GM19463 (cell line): ENCODE results near the gene DCAF17.
"Not testable (repeated sequence)": the region's sequence is repeated elsewhere in the genome, so short reads cannot be mapped to it uniquely, and the experiment has no call there.

ENCODE experiments used
- ATAC-seq: cut with Tn5 transposase; IDR thresholded peaks from one replicate; pipeline ENCODE4 v1.9.1; 2021; ENCODE audit warnings: mild to moderate bottlenecking, moderate library complexity; ENCODE audit not compliant: unreplicated experiment

DCAF17 gene

GRCh38 chr2:171447675-171448074 lies 13.6 kb downstream of the DCAF17 start:
- no peak for ATAC-seq

- no peak for ATAC-seq
Observed at GRCh38 chr2:171451074-171451473, 17.0 kb downstream of the DCAF17 start.

GRCh38 chr2:171452773-171453172 lies 18.7 kb downstream of the DCAF17 start:
- ATAC-seq = no peak

- no peak for ATAC-seq
Observed at GRCh38 chr2:171459498-171459897, 25.5 kb downstream of the DCAF17 start.

- no peak for ATAC-seq
Observed at GRCh38 chr2:171460537-171460936, 26.5 kb downstream of the DCAF17 start.

- no peak for ATAC-seq
Observed at GRCh38 chr2:171469176-171469575, 35.1 kb downstream of the DCAF17 start.

GRCh38 chr2:171470129-171470528 lies 36.1 kb downstream of the DCAF17 start:
- no peak for ATAC-seq

GRCh38 chr2:171475979-171476378 lies 42.0 kb downstream of the DCAF17 start:
- ATAC-seq = no peak

GRCh38 chr2:171478345-171478744 lies 44.3 kb downstream of the DCAF17 start:
- no peak for ATAC-seq

- ATAC-seq = no peak
Observed at GRCh38 chr2:171479154-171479814, 45.3 kb downstream of the DCAF17 start.

GRCh38 chr2:171480908-171481307 lies 46.9 kb downstream of the DCAF17 start:
- no peak for ATAC-seq

- no peak for ATAC-seq
Observed at GRCh38 chr2:171482308-171482707, 48.3 kb downstream of the DCAF17 start.

- ATAC-seq = no peak
Observed at GRCh38 chr2:171482877-171483276, 48.9 kb downstream of the DCAF17 start.

GRCh38 chr2:171483793-171484192 lies 49.8 kb downstream of the DCAF17 start:
- ATAC-seq = no peak

GRCh38 chr2:171485116-171485515 lies 51.1 kb downstream of the DCAF17 start:
- ATAC-seq = no peak

GRCh38 chr2:171487201-171487600 lies 53.2 kb downstream of the DCAF17 start:
- ATAC-seq = no peak

GRCh38 chr2:171487803-171488259 lies 53.8 kb downstream of the DCAF17 start:
- no peak for ATAC-seq

GRCh38 chr2:171490577-171490976 lies 56.6 kb downstream of the DCAF17 start:
- no peak for ATAC-seq

GRCh38 chr2:171491292-171491691 lies 57.3 kb downstream of the DCAF17 start:
- no peak for ATAC-seq

- ATAC-seq = no peak
Observed at GRCh38 chr2:171492664-171493063, 58.6 kb downstream of the DCAF17 start.

- not testable (repeated sequence) for ATAC-seq
Observed at GRCh38 chr2:171497664-171498063, 63.6 kb downstream of the DCAF17 start.

- ATAC-seq = no peak
Observed at GRCh38 chr2:171505374-171505773, 71.3 kb downstream of the DCAF17 start.
